GM18868 (cell line): Measurements from ENCODE around the gene SPTLC3.

Experiments used
- ATAC-seq: cut with Tn5 transposase; IDR thresholded peaks from one replicate; pipeline ENCODE4 v1.9.1; 2021; ENCODE audit warnings: mild to moderate bottlenecking, moderate library complexity; ENCODE audit not compliant: unreplicated experiment

Gene SPTLC3

DNA sequence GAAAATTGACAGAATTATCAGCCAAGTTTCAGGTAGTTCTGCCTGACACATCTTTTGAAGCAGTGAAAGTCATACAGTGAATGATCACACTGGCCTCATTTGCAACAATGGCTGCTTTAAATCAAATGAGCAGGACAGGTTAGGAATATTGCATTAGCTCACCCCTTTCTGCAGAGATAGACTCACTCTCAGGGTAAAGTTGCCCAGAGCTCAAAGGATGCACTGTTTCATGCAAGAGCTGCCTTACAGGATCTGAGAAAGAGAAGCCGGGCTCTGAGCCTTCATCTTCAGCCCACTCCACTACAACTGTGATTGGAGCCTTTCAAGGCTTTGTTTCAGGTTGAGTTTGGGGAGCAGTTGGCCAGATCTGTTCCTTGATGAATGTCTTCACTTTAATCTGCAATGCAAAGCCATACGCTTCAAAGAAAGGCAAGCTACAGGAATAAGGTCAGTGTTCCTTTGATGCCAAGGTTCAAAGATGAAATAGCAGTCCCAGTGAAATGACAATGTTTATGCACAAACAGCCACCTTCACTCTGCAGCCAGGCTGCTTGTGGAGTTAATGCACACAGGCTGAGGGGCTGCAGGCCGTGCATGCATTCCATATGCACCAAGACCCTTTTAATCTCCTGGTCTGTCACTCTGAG lies 121.4 kb downstream of the SPTLC3 start:
- ATAC-seq = no peak

DNA sequence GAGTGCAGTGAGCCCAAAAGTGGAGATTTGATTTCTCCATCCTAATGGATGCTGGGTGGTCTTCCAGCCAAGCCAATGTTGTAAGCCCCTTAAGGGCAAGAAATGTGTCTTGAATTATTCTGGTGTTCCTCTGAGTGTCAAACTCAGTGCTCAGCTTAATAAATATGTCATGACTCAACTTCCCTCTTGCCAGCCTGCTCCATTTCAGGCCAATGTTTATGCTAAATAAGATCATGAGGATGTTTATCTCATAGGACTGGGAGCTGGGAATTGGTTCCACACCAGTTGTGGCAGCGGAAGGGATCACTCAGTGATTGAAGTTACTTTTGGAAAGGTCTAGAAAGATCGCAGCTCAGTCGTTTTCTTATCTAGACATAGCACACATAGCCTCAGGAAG lies 121.9 kb downstream of the SPTLC3 start:
- ATAC-seq = no peak

DNA sequence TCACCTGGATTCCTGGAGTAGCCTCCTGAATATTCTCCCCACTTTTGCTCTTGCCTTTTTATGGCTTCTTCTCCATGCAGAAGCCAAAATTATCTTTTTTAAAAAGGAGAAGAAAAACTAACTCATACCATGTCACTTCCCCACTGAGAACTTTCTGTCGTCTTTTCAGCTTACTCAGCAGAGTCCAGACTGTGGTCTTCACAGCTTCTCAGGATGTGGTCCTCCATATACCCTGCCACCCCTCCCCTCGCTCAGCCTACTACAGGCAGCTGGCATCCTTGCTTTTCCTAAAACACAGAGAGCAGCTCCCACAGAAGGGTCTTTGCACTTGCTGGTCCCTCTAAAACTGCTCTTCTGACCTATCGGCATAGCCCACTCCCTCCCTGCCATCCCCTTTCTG lies 122.9 kb downstream of the SPTLC3 start:
- ATAC-seq = no peak

DNA sequence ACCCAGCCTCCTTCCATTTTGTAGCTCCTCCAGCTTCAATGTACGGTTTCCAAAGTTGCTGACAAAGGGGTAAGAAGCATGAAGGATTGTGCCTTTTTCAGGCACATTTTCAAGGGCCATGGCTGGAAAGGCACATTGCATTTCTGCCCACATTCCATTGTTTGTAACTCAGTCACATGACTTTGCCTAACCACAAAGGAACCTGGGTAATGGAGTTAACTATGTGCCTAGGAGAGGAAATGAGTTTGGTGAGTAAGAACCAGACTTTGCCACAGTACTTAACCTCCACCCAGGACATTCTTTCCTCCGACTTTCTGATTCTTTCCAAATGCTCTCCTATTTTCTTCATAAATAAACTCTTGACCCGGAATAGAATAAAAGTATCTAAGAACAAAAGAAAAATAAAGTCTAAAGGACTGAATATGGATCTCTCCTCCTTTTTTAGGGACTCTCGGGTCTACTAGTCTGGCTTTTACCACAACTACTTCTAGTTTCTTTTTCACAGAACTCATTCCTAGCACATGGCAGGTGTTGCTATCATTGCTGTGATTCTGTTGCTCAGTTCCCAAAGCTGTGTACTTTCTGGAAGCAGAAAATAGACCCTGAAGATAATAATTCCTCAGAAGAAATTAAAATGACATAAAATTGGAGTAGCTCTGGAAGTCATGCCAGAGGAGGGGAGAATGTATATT lies 130.8 kb downstream of the SPTLC3 start:
- ATAC-seq = no peak

DNA sequence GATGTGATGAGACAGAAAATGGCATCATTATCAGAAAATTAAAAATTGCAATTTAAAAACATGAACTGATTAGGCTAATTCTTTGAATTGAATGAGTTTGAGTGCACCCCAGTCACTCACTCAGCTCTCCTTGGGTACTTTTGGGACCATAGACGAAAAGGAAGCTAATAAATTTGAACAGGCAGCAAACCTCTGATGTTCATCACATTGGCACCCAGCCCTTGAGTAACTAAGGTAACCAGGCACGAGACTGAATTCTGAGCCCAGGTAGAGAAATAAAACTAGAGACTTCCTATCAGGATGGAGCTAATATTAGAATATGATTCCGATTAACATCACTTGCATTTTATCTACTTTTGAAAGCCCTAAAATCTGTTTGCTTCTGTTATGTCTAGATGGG lies 131.4 kb downstream of the SPTLC3 start:
- no peak for ATAC-seq

DNA sequence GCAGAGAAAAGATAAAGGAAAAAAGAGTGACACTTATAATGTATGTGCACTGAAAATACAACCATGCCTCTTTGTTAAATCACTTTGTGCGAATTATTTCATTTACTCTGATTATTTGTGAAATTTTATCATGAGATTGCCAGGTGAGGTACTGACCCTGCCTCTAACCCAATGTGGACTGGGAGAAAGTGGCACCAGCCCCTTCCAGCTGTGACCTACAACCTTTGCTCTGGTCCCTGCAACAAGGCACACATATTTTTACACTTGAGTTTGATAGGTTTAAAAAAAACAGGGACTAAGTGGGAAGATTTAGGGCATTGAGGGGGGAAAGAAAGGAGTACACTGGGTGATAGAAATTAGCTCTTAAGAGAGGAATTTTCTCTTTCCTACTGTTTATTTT lies 132.0 kb downstream of the SPTLC3 start:
- ATAC-seq = no peak

DNA sequence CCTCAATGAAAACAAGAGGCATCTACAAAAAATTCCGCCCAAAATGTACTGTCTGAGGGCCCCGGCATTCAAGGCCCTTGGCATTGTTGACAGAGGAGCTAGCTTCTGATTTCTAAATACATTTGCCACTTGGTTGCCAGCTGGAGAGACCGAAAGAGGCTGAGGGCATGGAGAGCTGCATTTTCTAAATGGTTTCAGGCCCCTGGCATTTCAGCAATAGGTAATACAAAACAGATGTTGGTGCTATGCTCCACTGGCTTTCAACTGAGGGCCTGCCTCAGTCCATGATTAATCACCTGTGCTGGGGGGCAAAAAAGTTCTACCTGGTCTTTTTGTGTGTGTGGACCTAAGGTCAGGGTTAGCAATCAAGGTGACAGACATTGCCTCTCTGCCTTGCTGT lies 132.8 kb downstream of the SPTLC3 start:
- ATAC-seq = no peak

DNA sequence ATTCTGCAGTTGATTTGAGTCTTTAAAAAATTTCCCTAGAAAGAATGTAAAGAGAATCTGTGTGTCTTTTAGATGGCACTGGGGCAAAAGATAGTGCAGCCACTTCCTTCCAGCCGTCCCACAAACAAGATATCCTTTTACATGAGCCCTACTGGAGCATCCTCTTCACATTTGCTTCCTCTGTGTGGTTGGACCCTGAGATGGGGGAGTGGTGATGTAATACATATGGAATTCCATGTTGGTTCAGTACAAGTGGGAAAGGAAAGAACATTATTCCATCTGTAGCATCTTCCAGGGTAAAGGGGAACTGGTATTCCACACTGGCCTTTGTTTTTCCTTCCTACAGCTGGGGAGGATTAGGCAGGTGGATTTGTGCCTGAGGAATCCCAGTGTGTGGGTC lies 133.4 kb downstream of the SPTLC3 start:
- ATAC-seq = no peak

DNA sequence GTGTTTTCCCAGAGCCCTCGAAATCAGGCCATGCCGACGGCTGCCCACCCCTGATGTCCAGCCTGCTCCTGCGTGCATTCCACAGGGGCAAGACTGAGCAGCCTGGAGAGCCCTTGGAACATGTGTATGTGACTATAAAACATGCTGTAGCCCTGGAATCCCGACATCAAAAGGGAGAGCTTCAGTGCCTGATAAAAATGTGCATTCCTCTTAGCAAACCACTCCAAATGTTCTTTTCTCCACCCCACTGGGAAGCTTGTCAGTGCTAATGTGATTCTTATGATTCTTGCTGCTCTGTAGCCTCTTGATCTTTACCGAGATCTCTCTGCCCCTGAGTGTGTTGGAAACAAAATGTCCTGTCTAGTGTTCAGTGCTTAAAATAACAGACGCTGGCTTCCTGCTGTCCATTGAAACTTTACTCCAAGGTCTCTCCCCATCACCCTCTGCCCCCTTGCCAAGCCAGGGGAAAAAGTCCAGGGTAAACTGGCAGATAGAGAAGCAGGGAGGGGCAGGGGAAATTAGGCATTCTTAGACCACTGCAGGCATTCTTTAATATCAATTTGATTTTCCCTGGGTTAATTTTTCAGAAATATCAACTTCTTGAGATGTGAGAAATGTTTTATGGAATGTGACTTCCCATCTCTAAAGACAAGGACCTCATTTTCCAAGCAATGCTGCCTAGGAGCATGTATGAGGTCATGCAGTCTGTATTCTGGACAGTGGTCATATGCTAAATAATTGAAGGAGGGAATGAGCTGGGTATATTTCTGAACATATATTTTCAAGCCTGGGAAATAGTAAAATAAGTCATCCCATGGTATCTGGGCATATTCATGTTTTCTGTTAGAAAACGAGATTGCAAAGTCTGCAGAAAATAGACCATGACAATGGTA lies 138.5 kb downstream of the SPTLC3 start:
- ATAC-seq = no peak

DNA sequence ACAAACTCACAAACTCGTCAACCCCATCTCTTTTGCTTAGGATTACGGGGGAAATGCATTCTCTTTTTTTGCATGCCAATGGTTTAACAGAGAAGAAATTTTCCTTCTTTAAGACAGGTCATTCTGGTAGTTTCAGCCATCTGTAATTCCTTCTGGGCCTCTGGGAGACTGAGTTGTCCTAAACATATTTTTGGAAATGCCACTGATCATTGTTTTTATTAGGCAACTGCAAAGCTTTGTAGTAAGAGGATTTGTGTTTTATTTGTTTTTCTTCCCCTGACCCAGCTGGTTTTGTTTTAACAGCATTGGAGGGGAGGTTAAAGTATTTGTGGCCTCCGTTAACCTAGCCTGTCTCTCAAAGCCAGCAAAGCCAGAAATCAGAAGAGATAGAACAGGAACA lies 139.2 kb downstream of the SPTLC3 start:
- no peak for ATAC-seq

DNA sequence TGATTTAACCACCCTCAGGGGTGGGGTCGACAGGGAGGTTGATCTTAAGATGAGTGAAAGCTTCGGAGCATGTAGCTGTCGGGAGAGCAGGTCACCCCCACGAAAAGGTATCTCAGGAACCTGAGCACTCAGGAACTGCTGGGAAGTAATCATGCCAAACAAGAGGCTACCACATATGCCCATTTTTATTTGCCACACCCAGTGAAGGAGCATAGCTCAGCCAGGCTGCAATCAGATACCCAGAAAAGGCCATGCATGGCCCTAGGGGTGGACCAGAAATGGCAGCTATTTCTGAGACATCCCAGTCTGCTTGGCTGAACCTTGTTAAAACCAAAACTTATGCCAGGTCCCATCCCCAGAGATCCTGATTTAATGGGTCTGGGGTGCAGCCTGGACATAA lies 139.6 kb downstream of the SPTLC3 start:
- ATAC-seq = no peak

DNA sequence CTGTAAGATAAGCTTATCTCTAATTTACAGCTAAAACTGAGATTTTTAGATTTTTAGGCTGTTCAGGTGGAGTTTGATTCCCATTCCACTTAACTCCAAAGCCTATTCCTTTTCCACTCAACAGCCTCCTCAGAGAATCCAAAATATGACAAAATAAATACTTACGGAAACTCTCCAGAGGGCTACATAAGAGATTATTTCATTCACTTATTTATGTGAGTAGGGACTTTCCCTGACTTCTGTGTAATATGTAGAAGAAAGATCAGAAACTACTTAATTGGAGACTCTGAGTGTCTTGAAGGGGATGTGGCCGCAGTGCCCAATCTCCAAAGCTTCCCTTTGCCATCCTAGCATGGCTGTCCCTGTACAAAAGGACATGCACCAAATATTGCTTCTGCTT lies 140.2 kb downstream of the SPTLC3 start:
- no peak for ATAC-seq

DNA sequence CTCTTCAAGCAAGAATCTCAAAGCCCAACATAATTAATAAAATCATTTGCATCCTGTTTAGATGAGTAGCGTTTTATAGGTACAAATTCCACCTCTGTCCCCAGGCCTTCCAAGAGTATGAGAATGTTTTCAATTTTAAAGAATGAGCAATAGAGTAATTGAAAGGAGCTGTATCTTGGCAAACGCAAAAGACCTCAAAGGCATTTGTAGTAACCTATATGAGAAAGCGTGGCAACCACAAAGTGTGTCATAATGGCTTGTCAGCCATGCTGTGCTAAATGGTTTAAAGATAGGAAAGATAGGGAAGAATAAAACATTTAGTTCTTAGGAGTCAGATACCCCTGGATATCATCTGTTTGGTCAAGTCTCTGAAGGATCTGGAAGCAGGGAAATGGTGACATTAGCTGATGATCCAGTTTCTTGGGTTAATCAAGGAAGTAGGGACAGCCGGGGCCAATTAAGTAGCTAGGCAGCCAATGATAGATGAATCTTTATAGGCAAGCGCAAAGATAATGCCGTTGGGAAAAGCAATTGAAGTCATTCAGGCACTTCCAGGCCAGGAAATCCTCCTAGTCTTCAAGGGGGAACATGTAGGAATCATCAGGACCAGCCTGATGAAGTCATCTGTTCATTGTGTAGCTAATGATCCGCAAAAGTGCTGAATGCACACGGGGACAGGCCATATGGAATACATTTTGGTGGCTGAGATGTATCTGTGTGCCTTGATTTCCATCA lies 140.8 kb downstream of the SPTLC3 start:
- no peak for ATAC-seq

DNA sequence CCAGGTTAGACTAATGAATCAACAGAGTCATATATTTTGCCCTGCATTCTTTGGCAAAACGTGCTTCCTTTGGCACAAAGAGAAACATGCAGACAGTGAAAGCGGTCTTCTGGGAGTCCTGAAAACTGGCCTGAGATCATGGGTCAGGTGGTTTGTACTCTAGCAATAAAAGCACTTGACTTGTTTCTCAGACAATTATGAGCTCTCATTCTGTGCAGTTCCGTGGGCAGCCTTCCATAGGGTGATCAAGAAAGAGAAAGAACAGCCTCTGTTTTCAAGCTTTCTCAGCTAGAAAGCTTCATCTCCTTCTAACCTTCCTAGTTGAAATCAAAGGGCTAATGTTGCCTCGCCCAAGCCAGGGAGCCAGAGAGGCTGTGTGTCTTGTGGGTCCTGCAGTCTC lies 149.6 kb downstream of the SPTLC3 start:
- no peak for ATAC-seq

DNA sequence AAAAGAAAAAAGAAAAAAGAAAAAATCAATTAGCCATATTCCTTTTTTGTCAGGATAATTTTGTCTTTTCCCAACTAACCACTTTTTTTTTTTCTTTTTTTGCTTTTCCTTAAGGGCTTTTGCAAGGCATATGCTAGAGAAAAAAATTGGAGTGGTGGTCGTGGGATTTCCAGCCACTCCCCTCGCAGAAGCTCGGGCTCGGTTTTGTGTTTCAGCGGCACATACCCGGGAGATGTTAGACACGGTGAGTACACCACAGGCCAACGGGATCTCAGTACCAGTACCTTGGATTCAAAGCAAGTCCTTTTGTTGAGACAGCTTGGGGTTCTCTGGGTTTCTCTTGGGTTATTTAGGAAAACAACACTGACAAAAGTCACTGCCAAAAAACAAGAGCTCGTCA lies 151.1 kb downstream of the SPTLC3 start:
- no peak for ATAC-seq

DNA sequence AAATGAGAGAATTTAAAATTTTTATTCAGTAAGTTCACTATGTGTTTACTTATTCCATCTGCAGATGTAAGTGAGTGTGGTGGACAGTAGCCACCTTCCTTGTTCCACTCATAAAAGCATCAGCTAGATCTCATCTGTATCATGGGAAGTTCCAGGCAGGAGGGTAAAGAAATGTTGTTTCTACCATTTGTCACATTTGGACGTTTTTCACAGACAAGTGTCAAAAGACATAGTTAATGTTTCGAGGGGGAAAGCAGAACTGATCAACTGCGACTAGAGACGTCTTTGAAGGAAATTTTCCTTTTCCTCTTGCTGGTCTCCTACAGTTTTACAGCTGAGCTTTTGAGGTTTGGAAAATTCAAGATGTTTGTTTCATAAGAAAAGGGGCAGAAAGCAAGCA lies 156.4 kb downstream of the SPTLC3 start:
- no peak for ATAC-seq

DNA sequence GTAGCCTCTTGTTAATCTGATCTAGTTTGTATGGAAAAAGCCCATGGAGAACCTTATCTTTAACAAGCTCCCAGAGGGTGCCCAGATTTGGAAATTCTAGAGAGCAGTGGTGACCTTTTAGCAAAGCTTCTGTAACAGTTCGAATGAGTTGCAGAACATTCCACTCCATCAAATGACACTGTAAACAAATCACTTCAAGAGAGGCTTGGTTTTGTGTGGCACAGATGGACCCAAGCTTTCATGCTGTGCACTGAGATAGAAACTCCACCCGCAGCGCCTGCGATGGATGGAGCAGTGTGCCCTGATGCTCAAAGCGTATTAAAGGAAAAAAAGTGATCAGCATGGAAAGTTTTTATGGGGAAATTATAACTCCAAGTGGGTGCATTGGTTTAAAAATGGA lies 157.2 kb downstream of the SPTLC3 start:
- ATAC-seq = no peak

DNA sequence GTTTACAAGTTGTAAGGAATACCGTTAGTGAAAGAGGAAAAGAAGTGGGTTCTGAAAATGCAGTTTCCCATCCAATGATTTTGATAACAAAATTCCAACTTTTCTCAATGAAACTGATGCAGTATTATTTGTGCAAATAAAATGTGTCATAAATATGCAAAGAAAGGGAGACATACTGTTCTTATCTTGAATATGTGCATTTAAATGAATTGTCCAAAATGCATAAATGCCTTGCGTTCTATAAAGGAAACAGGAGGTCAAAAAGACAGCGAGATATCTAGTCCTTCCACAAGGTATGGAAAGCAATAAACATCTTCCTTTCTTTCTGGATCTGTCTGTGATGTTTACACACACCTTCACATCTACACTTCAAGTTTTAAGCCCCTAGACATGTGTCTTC lies 157.7 kb downstream of the SPTLC3 start:
- ATAC-seq = no peak

DNA sequence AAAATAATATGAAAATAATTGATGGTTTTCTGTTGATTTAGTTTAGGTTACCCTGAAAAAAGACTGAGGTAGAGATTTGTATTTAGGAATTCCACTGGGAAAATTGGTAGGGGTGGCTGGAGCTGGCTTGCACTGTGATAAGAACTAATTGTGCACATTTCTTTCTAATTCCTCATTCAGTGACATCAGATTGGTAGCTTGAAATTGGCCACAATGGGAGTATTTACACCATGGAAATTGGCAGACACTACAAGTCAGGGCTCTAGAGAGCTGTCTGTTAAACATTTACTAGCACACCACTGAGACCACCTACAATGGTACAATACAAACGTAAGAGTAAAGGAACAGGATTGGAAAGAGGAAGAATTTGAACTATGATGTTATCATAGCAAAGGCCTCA lies 160.3 kb downstream of the SPTLC3 start:
- ATAC-seq = no peak

DNA sequence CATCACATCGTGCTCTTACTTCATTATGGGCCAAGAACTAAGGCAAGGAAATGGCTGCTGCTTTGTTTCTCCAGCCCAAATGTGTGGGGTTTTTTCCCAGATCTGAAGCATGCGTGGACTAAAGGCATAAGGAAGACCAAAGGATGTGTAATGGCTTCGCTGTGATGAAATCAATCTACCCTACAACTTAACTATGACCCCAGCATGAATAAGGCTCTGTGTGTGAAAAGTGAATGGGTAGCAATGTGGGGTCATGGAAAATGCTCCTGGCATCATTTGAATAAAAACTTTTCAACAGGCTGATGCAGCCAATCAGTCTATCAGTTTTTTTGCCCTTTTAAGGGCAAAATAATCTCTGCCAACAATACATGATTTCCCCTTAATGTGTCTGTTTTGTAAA lies 162.0 kb downstream of the SPTLC3 start:
- no peak for ATAC-seq

DNA sequence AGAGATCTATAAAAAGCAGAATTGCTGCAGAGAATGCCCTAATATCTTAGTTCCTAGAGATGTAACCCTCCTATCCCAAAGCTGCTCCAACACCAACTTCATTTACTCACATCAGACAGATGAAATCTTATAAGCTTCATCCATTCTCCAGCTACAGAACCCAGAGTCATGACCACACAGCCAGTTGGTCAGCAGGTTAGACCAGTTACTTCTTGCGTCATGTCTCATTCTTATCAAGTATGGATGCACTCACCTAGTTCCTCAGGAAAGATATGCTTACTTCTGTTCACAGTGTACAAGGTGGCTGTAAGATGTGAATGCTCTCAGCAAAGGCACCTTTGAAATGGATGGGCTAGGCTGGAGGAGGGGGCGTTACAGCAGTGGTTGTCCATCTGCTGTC lies 164.4 kb downstream of the SPTLC3 start:
- ATAC-seq = no peak
